ENCODE data around the gene TNFRSF4.
"Not testable (repeated sequence)": the region's sequence is repeated elsewhere in the genome, so short reads cannot be mapped to it uniquely, and the experiment has no call there.

Gene TNFRSF4

GRCh38 chr1:1179983-1180861 lies 33.7 kb downstream of the TNFRSF4 start:
- no peak for FAIRE-seq

GRCh38 chr1:1179346-1179982 lies 34.5 kb downstream of the TNFRSF4 start:
- no peak for FAIRE-seq

- FAIRE-seq = no peak
These were observed 35.1 kb downstream of the TNFRSF4 start for GRCh38 chr1:1178794-1179331.

- FAIRE-seq = no peak
These were observed 36.3 kb downstream of the TNFRSF4 start for GRCh38 chr1:1177452-1178206.

GRCh38 chr1:1176931-1177330 lies 37.0 kb downstream of the TNFRSF4 start:
- FAIRE-seq = no peak

- not testable (repeated sequence) for FAIRE-seq
These were observed 37.7 kb downstream of the TNFRSF4 start for GRCh38 chr1:1176063-1176761.

- FAIRE-seq = no peak
These were observed 38.5 kb downstream of the TNFRSF4 start for GRCh38 chr1:1175221-1176062.

GRCh38 chr1:1173793-1174415 lies 40.0 kb downstream of the TNFRSF4 start, which contains the start of gene TTLL10:
Gene TTLL10 (plus strand): TSS chr1:1173880. CDS start chr1:1179216, 5,336 bp downstream.
- no peak for FAIRE-seq

- FAIRE-seq = no peak
These were observed 40.7 kb downstream of the TNFRSF4 start for GRCh38 chr1:1173061-1173792.

- no peak for FAIRE-seq
These were observed 42.2 kb downstream of the TNFRSF4 start for GRCh38 chr1:1171546-1172340.

- FAIRE-seq = no peak
These were observed 42.8 kb downstream of the TNFRSF4 start for GRCh38 chr1:1171161-1171545.

GRCh38 chr1:1170215-1171091 lies 43.5 kb downstream of the TNFRSF4 start:
- FAIRE-seq = no peak

GRCh38 chr1:1169429-1170214 lies 44.3 kb downstream of the TNFRSF4 start:
- no peak for FAIRE-seq

GRCh38 chr1:1168451-1169411 lies 45.2 kb downstream of the TNFRSF4 start:
- FAIRE-seq = no peak

- FAIRE-seq = no peak
These were observed 46.0 kb downstream of the TNFRSF4 start for GRCh38 chr1:1167841-1168450.

GRCh38 chr1:1167398-1167821 lies 46.5 kb downstream of the TNFRSF4 start:
- no peak for FAIRE-seq

Data from A204.1 (cell line).